Prostate gland (tissue), 2 donors: ENCODE data around the gene GBP7. TPM values are rescaled to one million over a fixed set of nuclear protein-coding genes. Genes with fewer than 3 reads are reported as not detected.

Source experiments
- DNase-seq: peaks from one replicate; pipeline ENCODE4 v3.0.0-alpha.2; 2019; ENCODE audit warnings: low spot score
- H3K27ac ChIP-seq, 2 donors: fragments of 200-600 bp; sonication (generic); 2 replicates each; pipeline ENCODE4 v1.5.1; 2017 to 2019
- H3K27me3 ChIP-seq: fragments of 200-600 bp; sonication (generic); replicated peaks from 2 replicates; pipeline ENCODE4 v1.5.1; 2019; ENCODE audit not compliant: insufficient read depth
- H3K36me3 ChIP-seq, 2 donors: fragments of 200-600 bp; sonication (generic); 1 replicate in 1 of 2; 2 replicates in 1 of 2; pipeline versions ENCODE4 v1.5.1 to v1.8.1; 2017 to 2019
- H3K4me1 ChIP-seq: fragments of 200-600 bp; sonication (generic); replicated peaks from 2 replicates; pipeline ENCODE4 v1.5.1; 2019
- H3K4me3 ChIP-seq, 2 donors: fragments of 200-600 bp; sonication (generic); 2 replicates each; pipeline ENCODE4 v1.5.1; 2017 to 2019
- H3K9me3 ChIP-seq: fragments of 200-600 bp; sonication (generic); 2 replicates; pipeline ENCODE4 v1.5.1; 2017
- CTCF ChIP-seq, 4 experiments: fragments of 200-600 bp in 2 of 4; fragments of 450-650 bp in 2 of 4; sonication (generic) in 2 of 4; IDR thresholded peaks; 1 replicate in 3 of 4; 2 replicates in 1 of 4; pipeline ENCODE4 v1.5.1; 2016 to 2019; ENCODE audit warnings: antibody characterized with exemption in 4 of 4, mild to moderate bottlenecking in 2 of 4, moderate library complexity in 2 of 4
- POLR2A ChIP-seq: fragments of 450-650 bp; IDR thresholded peaks from one replicate; pipeline ENCODE4 v1.6.1; 2016; ENCODE audit warnings: antibody characterized with exemption, mild to moderate bottlenecking
- POLR2AphosphoS5 ChIP-seq: sonication (generic); formaldehyde crosslinking; IDR thresholded peaks from one replicate; pipeline ENCODE4 v1.6.1; 2017; ENCODE audit warnings: antibody characterized with exemption
- WGBS: methylation state at CpG from one replicate; pipeline ENCODE4 v1.1.5; 2018; 5-methylcytosine and 5-hydroxymethylcytosine counted together
- intact Hi-C: fragments of 100-400 bp; cut with DNase I; formaldehyde crosslinking; loops from one replicate; pipeline ENCODE4 v1.14.2; 2022
- total RNA-seq, 2 donors: library from RNA; depleted of rRNA; stranded (reverse); fragments of >200 nt; gene quantifications; one replicate each; pipeline ENCODE4 v1.1.0, GENCODE V29; 2016

GBP7 gene
- total RNA-seq, 2 donors from 2014 or later: not detected

GRCh38 chr1:89198491-89199072 lies 22.8 kb upstream of the GBP7 start, which contains the start of gene GBP4:
TSS of gene GBP4 (minus strand) at chr1:89198942. CDS start at chr1:89198834, 108 bp downstream.
- intact Hi-C loops: no loop called here
- Histone ChIP-seq H3K4me1 (no peaks in the 10 kb centered on the region), H3K27me3 (no peaks in the 10 kb centered on the region), H3K9me3 (no peaks in the 10 kb centered on the region), H3K36me3 (no peaks in the 10 kb centered on the region), H3K4me3 (peak within 1 kb of the TSS; percentile 40 to 46), H3K27ac (peak within 1 kb of the TSS; percentile 79 to 82)
- 6% methylated on average over 21 of the region's 21 CpGs for WGBS
- peak; percentile 55 for DNase-seq
- TF ChIP-seq POLR2AphosphoS5: peak; percentile 52
- peak; percentile 57 for TF ChIP-seq POLR2A
- TF ChIP-seq CTCF (IDR thresholded peaks at IDR 0.05): no peak

- Histone ChIP-seq H3K4me1 (no peaks in the 10 kb centered on the region), H3K27me3 (no peaks in the 10 kb centered on the region), H3K9me3 (no peaks in the 10 kb centered on the region), H3K4me3 (peak overlapping the region; percentile 40 to 46), H3K36me3 (no peaks in the 10 kb centered on the region), H3K27ac (peak overlapping the region; percentile 79 to 82)
- TF ChIP-seq POLR2AphosphoS5 (no peak), POLR2A (no peak), CTCF (IDR thresholded peaks at IDR 0.05) (no peak)
- no peak for DNase-seq
- intact Hi-C loops: no loop called here
- 6% methylated on average over 8 of the region's 8 CpGs for WGBS
These were observed 22.3 kb upstream of the GBP7 start for GRCh38 chr1:89198081-89198480.

- TF ChIP-seq CTCF (IDR thresholded peaks at IDR 0.05) (no peak), POLR2A (no peak), POLR2AphosphoS5 (no peak)
- Histone ChIP-seq H3K9me3 (no peaks in the 10 kb centered on the region), H3K36me3 (no peaks in the 10 kb centered on the region), H3K27ac (no peak overlapping the region), H3K4me3 (no peak overlapping the region), H3K27me3 (no peaks in the 10 kb centered on the region), H3K4me1 (no peaks in the 10 kb centered on the region)
- 83% methylated on average over 3 of the region's 3 CpGs for WGBS
- intact Hi-C loops: no loop called here
- no peak for DNase-seq
These were observed 19.7 kb upstream of the GBP7 start for GRCh38 chr1:89195476-89195875.

DNA sequence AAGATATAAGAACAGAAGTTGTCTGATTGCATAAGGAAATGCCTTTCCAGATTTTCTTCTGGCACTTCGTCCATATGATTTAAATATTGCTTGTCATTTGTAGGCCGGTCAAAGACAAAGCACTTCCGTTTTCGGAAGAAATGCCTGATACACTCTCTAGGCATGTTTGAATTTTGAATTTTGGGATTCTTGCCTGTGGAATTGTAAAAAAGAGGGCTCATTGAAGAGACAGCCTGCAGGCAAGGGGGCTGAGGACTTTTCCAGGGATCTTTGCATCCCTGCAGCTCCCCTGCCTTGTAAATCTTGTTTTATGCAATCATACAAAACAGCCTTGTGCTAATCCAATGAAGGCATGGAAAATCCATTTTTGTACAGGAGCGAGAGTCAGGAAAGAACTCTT lies 15.5 kb upstream of the GBP7 start:
- Histone ChIP-seq H3K4me3 (no peak overlapping the region), H3K36me3 (no peaks in the 10 kb centered on the region), H3K4me1 (no peaks in the 10 kb centered on the region), H3K27ac (no peak overlapping the region), H3K9me3 (no peaks in the 10 kb centered on the region), H3K27me3 (no peaks in the 10 kb centered on the region)
- DNase-seq: no peak
- TF ChIP-seq CTCF (IDR thresholded peaks at IDR 0.05) (no peak), POLR2A (no peak), POLR2AphosphoS5 (no peak)
- 87% methylated on average over 5 of the region's 5 CpGs for WGBS
- intact Hi-C loops: no loop called here

- H3K27ac ChIP-seq: no peak overlapping the region
- no peaks in the 10 kb centered on the region for H3K36me3 ChIP-seq
- no peak for DNase-seq
- WGBS: 91% methylated on average over 4 of the region's 4 CpGs
- TF ChIP-seq POLR2AphosphoS5: no peak
- no peak for TF ChIP-seq POLR2A
- TF ChIP-seq CTCF (IDR thresholded peaks at IDR 0.05): no peak
- no peaks in the 10 kb centered on the region for H3K9me3 ChIP-seq
- no peaks in the 10 kb centered on the region for H3K27me3 ChIP-seq
- intact Hi-C loops: no loop called here
- no peak overlapping the region for H3K4me3 ChIP-seq
- H3K4me1 ChIP-seq: no peaks in the 10 kb centered on the region
These were observed 14.2 kb upstream of the GBP7 start for GRCh38 chr1:89190017-89190416.
